H1 (cell line): ENCODE results near the gene SLC5A10. TPM values are rescaled to one million over a fixed set of nuclear protein-coding genes. Genes with fewer than 3 reads are reported as not detected.

Experiments used
- ASH2L ChIP-seq: fragments of 200-600, 300-600 bp; sonication (generic); IDR thresholded peaks from one replicate; pipeline ENCODE4 v1.7.1; 2017; ENCODE audit warnings: low read length
- BACH1 ChIP-seq: IDR thresholded peaks from 2 replicates; pipeline ENCODE4 v1.6.1; 2012; ENCODE audit warnings: low read length, improper control_type of control experiment
- CBX8 ChIP-seq: fragments of 300-800, 300-1000 bp; sonication (generic); IDR thresholded peaks from 2 replicates; pipeline ENCODE4 v1.7.1; 2016; ENCODE audit warnings: low read depth, low read length, borderline replicate concordance
- CEBPB ChIP-seq: IDR thresholded peaks from 2 replicates; pipeline ENCODE4 v1.6.1; 2012; ENCODE audit warnings: low read depth, low read length
- CHD2 ChIP-seq: IDR thresholded peaks from 2 replicates; pipeline ENCODE4 v1.6.1; 2012; ENCODE audit warnings: low read length, improper control_type of control experiment
- CREB1 ChIP-seq: IDR thresholded peaks from 2 replicates; pipeline ENCODE4 v1.6.1; 2012; ENCODE audit warnings: inconsistent platforms
- EGR1 ChIP-seq: IDR thresholded peaks from 2 replicates; pipeline ENCODE4 v1.6.1; 2011; ENCODE audit warnings: low read depth, low read length, borderline replicate concordance
- HDAC2 ChIP-seq, 2 experiments: fragments of 300-600 bp in 1 of 2; sonication (generic) in 1 of 2; IDR thresholded peaks; 2 replicates each; pipeline ENCODE4 v1.6.1; 2011 to 2012; ENCODE audit warnings: low read depth in 2 of 2, low read length in 2 of 2, mild to moderate bottlenecking in 2 of 2, moderate library complexity in 2 of 2, borderline replicate concordance in 1 of 2, inconsistent platforms in 1 of 2
- HDAC6 ChIP-seq: IDR thresholded peaks from one replicate; pipeline ENCODE4 v1.7.1; 2012; ENCODE audit warnings: low read depth, mild to moderate bottlenecking, inconsistent platforms, low read length, moderate library complexity
- JUN ChIP-seq: IDR thresholded peaks from 2 replicates; pipeline ENCODE4 v1.6.1; 2011; ENCODE audit warnings: low read depth, mild to moderate bottlenecking, improper control_type of control experiment, low read length
- KDM4A ChIP-seq: IDR thresholded peaks from one replicate; pipeline ENCODE4 v1.7.1; 2012; ENCODE audit warnings: low read depth, mild to moderate bottlenecking, moderate library complexity, low read length, inconsistent platforms; ENCODE audit not compliant: severe bottlenecking
- KDM5A ChIP-seq: fragments of 200-600 bp; IDR thresholded peaks from 2 replicates; pipeline ENCODE4 v1.7.1; 2012; ENCODE audit warnings: mild to moderate bottlenecking, low read length, inconsistent platforms, mixed read lengths
- NRF1 ChIP-seq: IDR thresholded peaks from 2 replicates; pipeline ENCODE4 v1.6.1; 2011; ENCODE audit warnings: mild to moderate bottlenecking, low read depth, low read length, improper control_type of control experiment
- PHF8 ChIP-seq: fragments of 200-600 bp; sonication (generic); conservative IDR thresholded peaks from 2 replicates; pipeline ENCODE4 v1.7.1; 2012; ENCODE audit warnings: low read depth, mild to moderate bottlenecking, inconsistent platforms, low read length, moderate library complexity
- POLR2A ChIP-seq, 2 experiments: IDR thresholded peaks; 1 replicate in 1 of 2; 2 replicates in 1 of 2; pipeline ENCODE4 v1.6.1; 2011; ENCODE audit warnings: low read depth in 2 of 2, low read length in 2 of 2, mild to moderate bottlenecking in 2 of 2; ENCODE audit errors: control extremely low read depth in 1 of 2
- RBBP5 ChIP-seq: IDR thresholded peaks from 2 replicates; pipeline ENCODE4 v1.7.1; 2012; ENCODE audit warnings: low read depth, mild to moderate bottlenecking, inconsistent platforms, low read length, moderate library complexity, borderline replicate concordance
- SIRT6 ChIP-seq: IDR thresholded peaks from one replicate; pipeline ENCODE4 v1.7.1; 2012; ENCODE audit warnings: low read length, inconsistent platforms
- SIX5 ChIP-seq: IDR thresholded peaks from 2 replicates; pipeline ENCODE4 v1.6.1; 2011; ENCODE audit warnings: mild to moderate bottlenecking, low read depth, low read length
- TAF1 ChIP-seq: IDR thresholded peaks from 2 replicates; pipeline ENCODE4 v1.6.1; 2011; ENCODE audit warnings: mild to moderate bottlenecking, low read depth, low read length
- TEAD4 ChIP-seq: IDR thresholded peaks from 2 replicates; pipeline ENCODE4 v1.6.1; 2012; ENCODE audit warnings: low read depth, low read length, inconsistent platforms, mixed read lengths
- ZNF274 ChIP-seq: IDR thresholded peaks from 2 replicates; pipeline ENCODE4 v1.7.0; 2012; ENCODE audit warnings: low read length, borderline replicate concordance; ENCODE audit errors: extremely low read depth
- polyA plus RNA-seq, 7 experiments: library from polyadenylated mRNA; depleted of rRNA in 3 of 7; stranded (reverse) in 5 of 7; unstranded in 2 of 7; fragments of >200 nt in 5 of 7; fragments of 200-250 nt in 2 of 7; gene quantifications; 1 replicate in 5 of 7; 2 replicates in 1 of 7; 4 replicates in 1 of 7; pipeline versions ENCODE4 v1.2.1 to v1.2.3, GENCODE V29; 2011 to 2013; ENCODE audit warnings: missing spikeins in 2 of 7, mixed read lengths in 2 of 7
- total RNA-seq: library from RNA; stranded (reverse); fragmentation: NEBNext Ultra II Directional; extraction: Animal tissue kit (Norgen Biotek cat#: 25700); gene quantifications from 2 replicates; pipeline ENCODE4 v1.2.1, GENCODE V29; 2021
- TF ChIP-seq, protein P1 (sequence below): IDR thresholded peaks from 2 replicates; pipeline ENCODE4 v1.6.1; 2011; ENCODE audit warnings: low read depth, mild to moderate bottlenecking, low read length; ENCODE audit not compliant: insufficient read depth
- TF ChIP-seq, protein P2 (sequence below): IDR thresholded peaks from 2 replicates; pipeline ENCODE4 v1.6.1; 2012; ENCODE audit warnings: inconsistent platforms
- TF ChIP-seq, protein P3 (sequence below): IDR thresholded peaks from 2 replicates; pipeline ENCODE4 v1.6.1; 2011; ENCODE audit warnings: low read length, improper control_type of control experiment

The SLC5A10 gene
- total and polyA plus RNA-seq, 2 of the 8 experiments (the other 6 are each of a cell fraction or from before 2014, with no cell fraction given), result 0.05 to 0.11 TPM

DNA sequence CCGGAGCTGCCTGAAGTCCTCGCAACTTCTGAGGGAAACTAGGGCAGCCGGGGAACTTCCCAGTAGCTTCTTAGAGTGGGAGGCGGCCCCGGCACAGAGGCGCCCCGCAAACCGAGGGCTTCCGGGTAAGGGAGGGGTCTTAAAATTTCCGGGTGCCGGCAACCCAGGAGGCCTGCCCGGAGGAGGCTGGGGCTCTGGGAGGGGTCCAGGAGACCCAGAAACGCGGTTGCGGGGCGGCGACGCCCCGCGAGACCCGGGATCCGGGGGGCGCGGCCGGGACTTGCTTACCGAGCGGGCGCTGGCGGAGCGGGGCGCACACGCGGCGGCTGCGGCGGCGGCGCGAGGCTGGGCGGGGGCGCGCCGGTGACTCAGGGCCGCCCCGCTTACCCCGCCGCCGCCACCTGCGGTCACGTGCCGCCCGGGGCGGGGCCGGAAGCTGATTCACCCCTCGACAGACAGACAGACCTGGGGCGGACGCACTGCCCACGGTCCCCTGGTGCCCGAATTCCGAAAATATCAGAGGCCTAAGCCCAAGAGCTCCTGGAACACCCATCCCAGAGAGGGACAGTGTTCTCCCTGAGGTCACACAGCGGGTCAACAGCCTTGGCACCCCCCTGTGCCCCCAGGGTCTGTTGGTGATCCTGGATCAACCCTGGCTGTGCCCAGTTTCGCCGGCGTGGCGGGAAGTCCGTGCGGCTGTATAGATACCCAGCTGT, 52.6 kb downstream of the SLC5A10 start, which contains the start of gene FAM83G (continued):
- TF ChIP-seq KDM5A (no peak), KDM4A (peak; percentile 71), PHF8 (peak; percentile 75), RBBP5 (no peak), HDAC2 (IDR thresholded peaks at IDR 0.05; ENCODE audit: borderline replicate concordance in 1 of 2, low read depth in 2 of 2, low read length in 2 of 2) (no peak), ZNF274 (no peak), TEAD4 (no peak), HDAC6 (no peak), TAF1 (0 out of 2 replicates have a peak, but pooled peaks have one; percentile 55), NRF1 (no peak), CBX8 (no peak), CHD2 (peak; percentile 68; the same call in 1 of the 2 replicates), SIRT6 (no peak), EGR1 (no peak), SIX5 (no peak), POLR2A (IDR thresholded peaks at IDR 0.05; ENCODE audit: control extremely low read depth in 1 of 2, low read depth in 2 of 2, low read length in 2 of 2) (no peak; a peak in 1 of 3 replicates), ASH2L (no peak), BACH1 (0 out of 2 replicates have a peak, but pooled peaks have one; percentile 6), CEBPB (no peak), JUN (no peak), CREB1 (no peak)
- TF ChIP-seq, protein P1, sequence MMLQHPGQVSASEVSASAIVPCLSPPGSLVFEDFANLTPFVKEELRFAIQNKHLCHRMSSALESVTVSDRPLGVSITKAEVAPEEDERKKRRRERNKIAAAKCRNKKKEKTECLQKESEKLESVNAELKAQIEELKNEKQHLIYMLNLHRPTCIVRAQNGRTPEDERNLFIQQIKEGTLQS, result peak; percentile 62; the same call in 1 of the 2 replicates
- TF ChIP-seq, protein P2, sequence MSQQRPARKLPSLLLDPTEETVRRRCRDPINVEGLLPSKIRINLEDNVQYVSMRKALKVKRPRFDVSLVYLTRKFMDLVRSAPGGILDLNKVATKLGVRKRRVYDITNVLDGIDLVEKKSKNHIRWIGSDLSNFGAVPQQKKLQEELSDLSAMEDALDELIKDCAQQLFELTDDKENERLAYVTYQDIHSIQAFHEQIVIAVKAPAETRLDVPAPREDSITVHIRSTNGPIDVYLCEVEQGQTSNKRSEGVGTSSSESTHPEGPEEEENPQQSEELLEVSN, result peak; percentile 27
- TF ChIP-seq, protein P3, sequence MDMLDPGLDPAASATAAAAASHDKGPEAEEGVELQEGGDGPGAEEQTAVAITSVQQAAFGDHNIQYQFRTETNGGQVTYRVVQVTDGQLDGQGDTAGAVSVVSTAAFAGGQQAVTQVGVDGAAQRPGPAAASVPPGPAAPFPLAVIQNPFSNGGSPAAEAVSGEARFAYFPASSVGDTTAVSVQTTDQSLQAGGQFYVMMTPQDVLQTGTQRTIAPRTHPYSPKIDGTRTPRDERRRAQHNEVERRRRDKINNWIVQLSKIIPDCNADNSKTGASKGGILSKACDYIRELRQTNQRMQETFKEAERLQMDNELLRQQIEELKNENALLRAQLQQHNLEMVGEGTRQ, result peak; percentile 84
